ENCODE data around the gene PAK6.

PAK6 gene

DNA sequence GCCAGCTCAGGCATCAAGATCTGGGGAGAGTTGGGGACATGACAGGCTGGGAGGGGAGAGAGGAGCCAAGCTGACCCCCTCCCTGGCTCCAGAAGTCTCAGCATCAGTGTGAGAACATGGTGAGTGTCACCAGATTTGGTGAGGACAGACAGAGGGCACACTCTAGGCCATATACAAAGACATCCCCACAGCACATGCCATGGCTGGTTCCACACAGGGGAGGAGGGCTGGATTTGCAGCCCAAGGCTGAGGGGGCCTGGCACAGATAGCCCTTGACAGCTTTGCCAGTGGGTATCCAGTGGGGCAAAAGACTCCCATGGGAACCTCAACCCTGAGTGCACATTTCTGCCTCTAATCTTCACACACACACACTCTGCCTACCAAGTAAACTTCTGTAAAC, 54.1 kb downstream of the PAK6 start:
- TF ChIP-seq, protein P1, sequence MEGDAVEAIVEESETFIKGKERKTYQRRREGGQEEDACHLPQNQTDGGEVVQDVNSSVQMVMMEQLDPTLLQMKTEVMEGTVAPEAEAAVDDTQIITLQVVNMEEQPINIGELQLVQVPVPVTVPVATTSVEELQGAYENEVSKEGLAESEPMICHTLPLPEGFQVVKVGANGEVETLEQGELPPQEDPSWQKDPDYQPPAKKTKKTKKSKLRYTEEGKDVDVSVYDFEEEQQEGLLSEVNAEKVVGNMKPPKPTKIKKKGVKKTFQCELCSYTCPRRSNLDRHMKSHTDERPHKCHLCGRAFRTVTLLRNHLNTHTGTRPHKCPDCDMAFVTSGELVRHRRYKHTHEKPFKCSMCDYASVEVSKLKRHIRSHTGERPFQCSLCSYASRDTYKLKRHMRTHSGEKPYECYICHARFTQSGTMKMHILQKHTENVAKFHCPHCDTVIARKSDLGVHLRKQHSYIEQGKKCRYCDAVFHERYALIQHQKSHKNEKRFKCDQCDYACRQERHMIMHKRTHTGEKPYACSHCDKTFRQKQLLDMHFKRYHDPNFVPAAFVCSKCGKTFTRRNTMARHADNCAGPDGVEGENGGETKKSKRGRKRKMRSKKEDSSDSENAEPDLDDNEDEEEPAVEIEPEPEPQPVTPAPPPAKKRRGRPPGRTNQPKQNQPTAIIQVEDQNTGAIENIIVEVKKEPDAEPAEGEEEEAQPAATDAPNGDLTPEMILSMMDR (IDR thresholded peaks at IDR 0.05; ENCODE audit: insufficient read depth, low read length, poor library complexity, severe bottlenecking): no peak
- no peak for TF ChIP-seq EZH2phosphoT487 (conservative IDR thresholded peaks at IDR 0.05; ENCODE audit: low read length)
- no peaks in the 10 kb centered on the region for H3K9me2 ChIP-seq (replicated peaks; ENCODE audit: insufficient read depth, low read length)
- H3K9ac ChIP-seq (ENCODE audit: low read length): no peak overlapping the region
- no peaks in the 10 kb centered on the region for H3K9me3 ChIP-seq (ENCODE audit: insufficient read depth, low read length)
- no peaks in the 10 kb centered on the region for H3K79me2 ChIP-seq (ENCODE audit: insufficient read depth, low read length)
- no peak overlapping the region for H3K4me3 ChIP-seq (ENCODE audit: insufficient read depth, low read length, poor library complexity, severe bottlenecking)
- H3K4me2 ChIP-seq (ENCODE audit: low read depth, low read length, poor library complexity, severe bottlenecking): no peak overlapping the region
- no peaks in the 10 kb centered on the region for H3K36me3 ChIP-seq (ENCODE audit: low read length)
- H3F3A ChIP-seq (ENCODE audit: insufficient read depth): no peaks in the 10 kb centered on the region
- H3K27me3 ChIP-seq (ENCODE audit: low read length): no peaks in the 10 kb centered on the region
- H2AFZ ChIP-seq (ENCODE audit: low read depth, low read length, severe bottlenecking): no peak overlapping the region
- H3K27ac ChIP-seq (ENCODE audit: low read depth, low read length): no peak overlapping the region
- H4K20me1 ChIP-seq (ENCODE audit: low read depth, low read length): no peaks in the 10 kb centered on the region

DNA sequence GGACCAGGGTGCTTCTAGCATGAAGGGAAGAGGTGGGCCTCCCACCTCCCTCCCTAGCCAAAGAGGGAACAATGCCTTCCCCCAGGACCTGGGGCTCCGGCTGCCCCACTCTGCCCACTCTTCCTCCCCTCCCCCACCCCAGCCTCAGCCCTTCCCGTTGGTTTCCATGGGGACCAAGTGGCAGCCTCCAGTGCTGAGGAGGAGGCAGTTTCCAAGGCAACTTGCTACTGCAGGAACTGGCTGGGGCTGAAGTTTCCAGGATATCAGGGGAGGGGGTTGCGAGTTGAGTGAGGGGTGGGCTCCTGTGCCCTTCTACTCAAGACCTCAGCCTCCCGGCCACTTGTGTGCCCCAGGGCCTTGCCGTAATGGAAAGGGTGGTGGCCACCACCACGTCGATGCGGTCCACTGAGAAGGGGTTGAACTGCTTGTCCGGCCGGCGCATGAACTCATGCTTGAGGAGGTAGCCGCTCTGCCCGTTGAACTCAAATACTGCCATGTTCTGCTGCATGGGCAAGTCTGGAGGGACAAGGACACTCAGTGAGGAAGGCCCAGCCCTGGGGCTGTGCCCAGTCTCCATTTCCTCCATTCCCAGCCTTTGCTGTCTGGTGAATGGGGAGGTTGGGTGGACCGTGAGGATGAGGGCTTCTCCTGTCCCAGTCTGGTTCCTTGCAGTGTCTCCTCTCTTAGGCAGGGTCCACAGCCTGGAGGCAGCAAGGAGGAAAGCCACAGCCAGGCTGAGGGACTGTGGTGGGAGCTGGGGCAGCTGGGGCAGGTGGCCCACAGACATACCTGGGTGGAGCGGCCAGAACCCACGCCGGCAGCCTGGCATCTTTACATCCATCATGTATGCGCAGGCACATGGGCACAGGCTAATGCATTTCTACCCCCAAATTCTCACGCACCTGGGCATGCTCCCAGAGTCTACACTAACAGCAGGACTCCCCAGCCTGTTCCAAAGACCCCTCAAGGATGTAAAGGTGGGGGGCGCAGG, 55.3 kb downstream of the PAK6 start:
- 0 out of 2 replicates have a peak, but pooled peaks cover under 1% of the 10 kb centered on the region for H3K9me3 ChIP-seq (ENCODE audit: insufficient read depth, low read length)
- no peak overlapping the region for H3K4me3 ChIP-seq (ENCODE audit: insufficient read depth, low read length, poor library complexity, severe bottlenecking)
- H3F3A ChIP-seq (ENCODE audit: insufficient read depth): no peaks in the 10 kb centered on the region
- H3K27ac ChIP-seq (ENCODE audit: low read depth, low read length): no peak overlapping the region
- no peak overlapping the region for H3K4me2 ChIP-seq (ENCODE audit: low read depth, low read length, poor library complexity, severe bottlenecking)
- H3K36me3 ChIP-seq (ENCODE audit: low read length): no peaks in the 10 kb centered on the region
- H3K79me2 ChIP-seq (ENCODE audit: insufficient read depth, low read length): no peaks in the 10 kb centered on the region
- no peaks in the 10 kb centered on the region for H4K20me1 ChIP-seq (ENCODE audit: low read depth, low read length)
- H2AFZ ChIP-seq (ENCODE audit: low read depth, low read length, severe bottlenecking): no peak overlapping the region
- H3K27me3 ChIP-seq (ENCODE audit: low read length): no peaks in the 10 kb centered on the region
- TF ChIP-seq, protein P1 (IDR thresholded peaks at IDR 0.05; ENCODE audit: insufficient read depth, low read length, poor library complexity, severe bottlenecking): no peak
- TF ChIP-seq EZH2phosphoT487 (conservative IDR thresholded peaks at IDR 0.05; ENCODE audit: low read length): no peak
- H3K9ac ChIP-seq (ENCODE audit: low read length): no peak overlapping the region
- H3K9me2 ChIP-seq (replicated peaks; ENCODE audit: insufficient read depth, low read length): no peaks in the 10 kb centered on the region

DNA sequence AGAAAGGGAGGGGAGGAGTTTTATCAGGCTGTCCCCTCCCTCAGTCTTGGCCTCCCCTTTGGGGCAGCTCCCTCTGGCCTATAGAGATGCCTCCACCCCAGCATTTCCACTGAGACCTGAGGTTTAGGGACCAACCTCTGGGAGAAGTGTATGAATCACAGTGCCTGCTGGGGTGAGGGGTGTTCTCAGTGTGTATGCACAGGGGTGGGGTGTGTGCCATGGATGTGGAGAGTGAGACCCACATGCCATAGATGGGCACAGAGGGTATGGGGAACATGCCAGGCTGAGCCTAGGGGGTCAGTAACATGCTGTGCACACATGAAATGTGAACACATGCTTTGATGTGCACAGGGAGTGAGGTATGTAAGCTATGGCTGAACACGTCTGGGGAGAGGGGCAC, 56.4 kb downstream of the PAK6 start:
- Histone ChIP-seq H3F3A (ENCODE audit: insufficient read depth) (no peaks in the 10 kb centered on the region), H4K20me1 (ENCODE audit: low read depth, low read length) (no peaks in the 10 kb centered on the region), H3K9me3 (ENCODE audit: insufficient read depth, low read length) (peaks cover 3% of the 10 kb centered on the region; the same call in 1 of the 2 replicates), H3K4me3 (ENCODE audit: insufficient read depth, low read length, poor library complexity, severe bottlenecking) (no peak overlapping the region), H3K9me2 (replicated peaks; ENCODE audit: insufficient read depth, low read length) (no peaks in the 10 kb centered on the region), H3K79me2 (ENCODE audit: insufficient read depth, low read length) (no peaks in the 10 kb centered on the region), H3K27me3 (ENCODE audit: low read length) (no peaks in the 10 kb centered on the region), H3K4me2 (ENCODE audit: low read depth, low read length, poor library complexity, severe bottlenecking) (no peak overlapping the region), H3K9ac (ENCODE audit: low read length) (no peak overlapping the region), H3K27ac (ENCODE audit: low read depth, low read length) (no peak overlapping the region), H2AFZ (ENCODE audit: low read depth, low read length, severe bottlenecking) (no peak overlapping the region), H3K36me3 (ENCODE audit: low read length) (no peaks in the 10 kb centered on the region)
- no peak for TF ChIP-seq EZH2phosphoT487 (conservative IDR thresholded peaks at IDR 0.05; ENCODE audit: low read length)
- TF ChIP-seq, protein P1 (IDR thresholded peaks at IDR 0.05; ENCODE audit: insufficient read depth, low read length, poor library complexity, severe bottlenecking): no peak
